Measurements from ENCODE around the gene PKHD1.

GRCh38 chr6:51675020-51675921, 412.1 kb downstream of the PKHD1 start:
- TF ChIP-seq GATA2 (IDR thresholded peaks at IDR 0.05; ENCODE audit: low read depth, low read length) (peak; percentile 91), GATA3 (IDR thresholded peaks at IDR 0.05; ENCODE audit: low read depth, low read length) (peak; percentile 64)

All from SH-SY5Y (cell line).